ENCODE data around the gene CENPF. TPM values are rescaled to one million over a fixed set of nuclear protein-coding genes. Genes with fewer than 3 reads are reported as not detected.
A peak's percentile ranks its signal among the peaks of the same experiment; 100 is the strongest.

CENPF gene
- total and polyA plus RNA-seq, 2 experiments from 2014 or later, result 25.9 to 29.1 TPM

- Histone ChIP-seq H3K36me3 (ENCODE audit: low read depth) (no peaks in the 10 kb centered on the region), H3K9me2 (ENCODE audit: insufficient read depth) (no peaks in the 10 kb centered on the region), H3K4me3 (no peak overlapping the region), H3K9ac (peak overlapping the region; percentile 37; the same call in 1 of the 2 replicates), H3K79me2 (ENCODE audit: insufficient read depth) (no peaks in the 10 kb centered on the region), H3K4me2 (ENCODE audit: unreplicated experiment) (no peak overlapping the region), H3F3A (ENCODE audit: insufficient read depth) (0 out of 2 replicates have a peak, but pooled peaks cover 6% of the 10 kb centered on the region), H3K27ac (peak overlapping the region; percentile 76), H4K20me1 (ENCODE audit: insufficient read depth) (no peaks in the 10 kb centered on the region), H3K4me1 (ENCODE audit: insufficient read depth) (peaks cover 19% of the 10 kb centered on the region), H3K27me3 (replicated peaks; ENCODE audit: insufficient read depth) (no peaks in the 10 kb centered on the region), H2AFZ (peak overlapping the region; percentile 86), H3K9me3 (ENCODE audit: low read depth) (no peaks in the 10 kb centered on the region)
- TF ChIP-seq EZH2 (IDR thresholded peaks at IDR 0.05; ENCODE audit: insufficient read depth, poor library complexity, severe bottlenecking) (no peak), EZH2phosphoT487 (IDR thresholded peaks at IDR 0.05; ENCODE audit: insufficient read depth, low read depth) (no peak)
- 56 to 57% methylated on average over 11 of the region's 11 CpGs for WGBS, 2 experiments (ENCODE audit: low coverage in 1 of 2, low lambda C conversion rate in 2 of 2, missing lambda C conversion rate in 2 of 2)
- in situ Hi-C loops (cut with MboI), result no loop called here
- peak; percentile 73 for DNase-seq
Measured at GRCh38 chr1:214707306-214708087, 104.5 kb downstream of the CENPF start.

GRCh38 chr1:214708321-214708955 is 105.4 kb downstream of the CENPF start:
- peaks cover 19% of the 10 kb centered on the region for H3K4me1 ChIP-seq (ENCODE audit: insufficient read depth)
- in situ Hi-C loops (cut with MboI), result no loop called here
- peak overlapping the region; percentile 76 for H3K27ac ChIP-seq

GRCh38 chr1:214709241-214709640 is 106.2 kb downstream of the CENPF start:
- H3K9me3 ChIP-seq (ENCODE audit: low read depth), result no peaks in the 10 kb centered on the region
- WGBS, 2 experiments (ENCODE audit: low coverage in 1 of 2, low lambda C conversion rate in 2 of 2, missing lambda C conversion rate in 2 of 2), result 79 to 86% methylated on average over 5 of the region's 5 CpGs
- peaks cover 19% of the 10 kb centered on the region for H3K4me1 ChIP-seq (ENCODE audit: insufficient read depth)
- no peak for TF ChIP-seq EZH2phosphoT487 (IDR thresholded peaks at IDR 0.05; ENCODE audit: insufficient read depth, low read depth)
- TF ChIP-seq EZH2 (IDR thresholded peaks at IDR 0.05; ENCODE audit: insufficient read depth, poor library complexity, severe bottlenecking), result no peak
- H3K27ac ChIP-seq, result peak overlapping the region; percentile 76; the same call in 1 of the 2 replicates
- H3K36me3 ChIP-seq (ENCODE audit: low read depth), result no peaks in the 10 kb centered on the region
- no peak overlapping the region for H3K4me2 ChIP-seq (ENCODE audit: unreplicated experiment)
- H3K79me2 ChIP-seq (ENCODE audit: insufficient read depth), result no peaks in the 10 kb centered on the region
- peak overlapping the region; percentile 9; the same call in 1 of the 2 replicates for H2AFZ ChIP-seq
- no peak overlapping the region for H3K9ac ChIP-seq
- 0 out of 2 replicates have a peak, but pooled peaks cover 6% of the 10 kb centered on the region for H3F3A ChIP-seq (ENCODE audit: insufficient read depth)
- no peaks in the 10 kb centered on the region for H3K27me3 ChIP-seq (replicated peaks; ENCODE audit: insufficient read depth)
- in situ Hi-C loops (cut with MboI), result no loop called here
- no peaks in the 10 kb centered on the region for H3K9me2 ChIP-seq (ENCODE audit: insufficient read depth)
- H3K4me3 ChIP-seq, result no peak overlapping the region
- DNase-seq, result no peak
- no peaks in the 10 kb centered on the region for H4K20me1 ChIP-seq (ENCODE audit: insufficient read depth)

More at GRCh38 chr1:214708321-214708955, 105.4 kb downstream of the CENPF start:
- Histone ChIP-seq H3K4me2 (ENCODE audit: unreplicated experiment) (no peak overlapping the region), H3K4me3 (no peak overlapping the region), H3K79me2 (ENCODE audit: insufficient read depth) (no peaks in the 10 kb centered on the region), H2AFZ (peak overlapping the region; percentile 86), H3K9ac (peak overlapping the region; percentile 37; the same call in 1 of the 2 replicates), H3K27me3 (replicated peaks; ENCODE audit: insufficient read depth) (no peaks in the 10 kb centered on the region), H3K9me2 (ENCODE audit: insufficient read depth) (no peaks in the 10 kb centered on the region), H3K9me3 (ENCODE audit: low read depth) (no peaks in the 10 kb centered on the region), H3F3A (ENCODE audit: insufficient read depth) (0 out of 2 replicates have a peak, but pooled peaks cover 6% of the 10 kb centered on the region), H3K36me3 (ENCODE audit: low read depth) (no peaks in the 10 kb centered on the region), H4K20me1 (ENCODE audit: insufficient read depth) (no peaks in the 10 kb centered on the region)
- TF ChIP-seq EZH2phosphoT487 (IDR thresholded peaks at IDR 0.05; ENCODE audit: insufficient read depth, low read depth) (no peak), EZH2 (IDR thresholded peaks at IDR 0.05; ENCODE audit: insufficient read depth, poor library complexity, severe bottlenecking) (no peak)
- WGBS, 2 experiments (ENCODE audit: low coverage in 1 of 2, low lambda C conversion rate in 2 of 2, missing lambda C conversion rate in 2 of 2), result 42 to 50% methylated on average over 1 of the region's 1 CpG
- peak; percentile 52 for DNase-seq

- H3K9me2 ChIP-seq (ENCODE audit: insufficient read depth), result no peaks in the 10 kb centered on the region
- 0 out of 2 replicates have a peak, but pooled peaks cover 6% of the 10 kb centered on the region for H3F3A ChIP-seq (ENCODE audit: insufficient read depth)
- H3K36me3 ChIP-seq (ENCODE audit: low read depth), result no peaks in the 10 kb centered on the region
- no peak overlapping the region for H2AFZ ChIP-seq
- H3K27me3 ChIP-seq (replicated peaks; ENCODE audit: insufficient read depth), result no peaks in the 10 kb centered on the region
- H3K79me2 ChIP-seq (ENCODE audit: insufficient read depth), result no peaks in the 10 kb centered on the region
- whole genome bisulfite sequencing, 2 experiments (ENCODE audit: low coverage in 1 of 2, low lambda C conversion rate in 2 of 2, missing lambda C conversion rate in 2 of 2), result 80% methylated on average over 2 of the region's 2 CpGs
- no peak for DNase-seq
- H3K4me3 ChIP-seq, result no peak overlapping the region
- no peaks in the 10 kb centered on the region for H4K20me1 ChIP-seq (ENCODE audit: insufficient read depth)
- in situ Hi-C loops (cut with MboI), result no loop called here
- TF ChIP-seq EZH2 (IDR thresholded peaks at IDR 0.05; ENCODE audit: insufficient read depth, poor library complexity, severe bottlenecking), result no peak
- no peak for TF ChIP-seq EZH2phosphoT487 (IDR thresholded peaks at IDR 0.05; ENCODE audit: insufficient read depth, low read depth)
- no peak overlapping the region for H3K27ac ChIP-seq
- H3K9ac ChIP-seq, result no peak overlapping the region
- H3K4me2 ChIP-seq (ENCODE audit: unreplicated experiment), result no peak overlapping the region
- peaks cover 15% of the 10 kb centered on the region for H3K4me1 ChIP-seq (ENCODE audit: insufficient read depth)
- no peaks in the 10 kb centered on the region for H3K9me3 ChIP-seq (ENCODE audit: low read depth)
Measured at GRCh38 chr1:214712737-214713136, 109.7 kb downstream of the CENPF start.

Other genes starting within 250 kb of the CENPF start
- gene PTPN14, start 51.6 kb upstream of the CENPF start, total RNA-seq (2014; rRNA removed; shearing (Covaris generic)), result 49.1 and 49.8 TPM in 2 replicates
- 38.7 and 41.4 TPM in 2 replicates for gene PTPN14, start 51.6 kb upstream of the CENPF start, polyA plus RNA-seq (2016; fragmentation: Nextera tagmentation; extraction: Ambion mirVana)

Data from GM23248 (cell line).